ENCODE data around the gene VAV2. TPM values are rescaled to one million over a fixed set of nuclear protein-coding genes. Genes with fewer than 3 reads are reported as not detected.

VAV2 gene
- total RNA-seq, 1 donor from 2014 or later: 52.0 TPM

- peak; percentile 49 for DNase-seq (ENCODE audit: low read depth)
Measured at GRCh38 chr9:133782157-133783130, 209.7 kb downstream of the VAV2 start.

DNA sequence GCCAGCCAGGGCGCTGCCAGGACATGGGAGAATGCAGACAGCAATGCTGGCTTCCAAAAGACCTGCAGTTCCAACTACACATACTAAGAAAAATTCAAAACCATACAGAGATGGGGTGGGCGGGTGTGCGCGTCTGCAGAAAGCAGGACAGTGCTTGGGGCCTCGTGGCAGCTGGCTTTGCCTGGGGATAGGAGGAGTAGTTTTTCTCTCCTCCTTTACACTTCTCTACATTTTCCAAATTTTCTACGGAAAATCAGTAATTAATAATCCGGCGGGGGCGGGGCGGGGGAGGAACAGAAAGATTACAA lies 210.3 kb downstream of the VAV2 start:
- no peak for DNase-seq (ENCODE audit: low read depth)

DNA sequence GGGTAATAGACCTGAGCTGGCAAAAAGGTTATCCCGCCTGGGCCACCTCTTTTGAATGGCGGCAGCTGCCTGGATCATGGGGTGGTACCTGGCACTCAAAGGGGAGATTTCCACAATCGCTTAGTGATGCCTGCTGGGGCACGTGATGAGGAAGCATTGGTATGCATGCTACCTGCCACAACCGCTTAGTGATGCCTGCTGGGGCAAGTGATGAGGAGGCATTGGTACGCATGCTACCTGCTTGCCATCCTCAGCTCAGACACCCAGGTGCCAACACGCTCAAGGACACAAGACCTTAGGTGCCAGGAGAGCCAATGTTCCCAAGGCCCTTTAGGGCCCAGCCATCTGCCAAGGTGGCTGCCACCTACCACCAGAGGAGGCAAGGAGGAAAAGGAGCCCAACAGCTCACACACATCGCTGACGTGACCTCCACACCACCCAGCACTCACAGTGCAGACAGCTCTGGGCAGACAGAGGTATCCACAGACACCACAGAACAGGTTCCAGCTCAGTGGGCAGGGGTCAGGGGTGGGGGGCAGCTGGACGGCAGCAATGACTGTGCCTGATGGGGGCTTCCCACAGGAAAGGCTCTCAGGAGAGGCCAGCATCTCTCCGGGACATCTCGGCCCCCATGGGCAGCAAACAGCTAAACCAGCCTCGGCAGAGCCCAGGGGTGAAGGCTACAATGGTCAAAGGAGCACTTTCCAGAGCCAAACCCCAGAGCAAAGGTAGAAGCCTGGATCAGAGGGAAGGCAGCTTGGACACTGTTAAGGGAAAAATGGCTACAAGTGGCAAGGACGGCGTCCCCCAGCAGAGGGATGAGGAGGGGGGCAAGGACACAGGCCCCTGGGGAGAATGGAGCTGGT lies 210.9 kb downstream of the VAV2 start:
- DNase-seq (ENCODE audit: low read depth): no peak

GRCh38 chr9:133780404-133780945 lies 211.6 kb downstream of the VAV2 start:
- DNase-seq (ENCODE audit: low read depth): no peak

- DNase-seq (ENCODE audit: low read depth): no peak
Measured at GRCh38 chr9:133779516-133780403, 212.4 kb downstream of the VAV2 start.

DNA sequence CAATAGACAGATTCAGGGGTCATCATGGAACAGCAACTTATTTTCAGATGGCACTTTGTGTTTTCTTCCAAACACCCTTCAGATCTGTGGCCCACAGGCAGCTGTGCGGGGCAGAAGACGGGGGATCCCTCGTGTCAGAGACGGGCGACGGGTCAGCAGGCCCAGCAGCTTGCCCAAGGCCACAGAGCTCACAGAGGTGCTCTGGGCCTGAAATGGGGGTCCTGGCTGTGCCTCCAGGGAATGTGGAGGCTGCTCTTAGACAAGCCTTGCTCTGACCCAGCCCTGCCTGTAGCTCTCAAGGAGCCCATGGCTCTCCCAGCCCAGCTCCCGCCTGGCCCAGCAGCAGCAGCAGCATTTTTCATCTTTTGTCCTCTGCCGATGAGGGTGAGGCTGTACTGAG lies 213.0 kb downstream of the VAV2 start:
- no peak for DNase-seq (ENCODE audit: low read depth)

DNA sequence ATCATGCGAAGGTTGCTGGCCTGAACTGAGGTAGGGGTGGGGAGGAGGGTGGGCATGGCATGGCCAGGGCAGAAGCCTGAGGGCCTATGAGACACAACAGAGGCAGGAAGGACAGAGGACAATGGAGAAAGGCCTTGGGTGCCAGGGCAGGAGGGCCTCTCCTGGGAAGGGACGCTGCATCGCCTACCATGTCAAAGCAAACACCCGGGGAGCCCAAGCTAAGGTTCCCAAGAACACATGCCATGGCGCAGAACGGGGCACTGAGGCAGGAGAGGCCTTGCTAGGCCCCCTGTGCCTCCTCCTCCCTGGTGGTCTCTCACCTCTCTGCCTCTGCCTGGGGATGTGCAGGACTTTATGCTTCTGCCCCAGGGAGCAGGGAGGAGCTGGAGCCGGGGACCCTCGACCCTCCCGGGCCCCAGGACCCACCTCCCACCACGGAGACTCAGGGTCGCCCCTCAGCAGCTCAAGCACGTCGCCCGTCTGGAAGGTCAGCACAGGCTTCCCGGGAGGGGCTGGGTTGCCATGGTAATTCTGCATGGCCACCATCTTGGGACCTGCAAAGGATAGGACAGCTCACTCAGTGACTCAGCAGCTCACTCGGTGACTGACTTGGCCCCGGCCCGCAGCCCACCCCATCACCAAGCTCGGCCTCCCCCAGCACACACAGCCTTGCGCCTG lies 213.6 kb downstream of the VAV2 start:
- DNase-seq (ENCODE audit: low read depth): no peak

GRCh38 chr9:133777871-133778270 lies 214.3 kb downstream of the VAV2 start:
- DNase-seq (ENCODE audit: low read depth): no peak

- DNase-seq (ENCODE audit: low read depth): no peak
Measured at GRCh38 chr9:133777068-133777791, 214.9 kb downstream of the VAV2 start.

GRCh38 chr9:133775951-133776905 lies 215.9 kb downstream of the VAV2 start:
- DNase-seq (ENCODE audit: low read depth): no peak

GRCh38 chr9:133775291-133775690 lies 216.8 kb downstream of the VAV2 start:
- DNase-seq (ENCODE audit: low read depth): no peak

GRCh38 chr9:133774799-133775198 lies 217.3 kb downstream of the VAV2 start:
- no peak for DNase-seq (ENCODE audit: low read depth)

- no peak for DNase-seq (ENCODE audit: low read depth)
Measured at GRCh38 chr9:133773889-133774655, 218.1 kb downstream of the VAV2 start.

GRCh38 chr9:133772581-133772980 lies 219.5 kb downstream of the VAV2 start:
- no peak for DNase-seq (ENCODE audit: low read depth)

DNA sequence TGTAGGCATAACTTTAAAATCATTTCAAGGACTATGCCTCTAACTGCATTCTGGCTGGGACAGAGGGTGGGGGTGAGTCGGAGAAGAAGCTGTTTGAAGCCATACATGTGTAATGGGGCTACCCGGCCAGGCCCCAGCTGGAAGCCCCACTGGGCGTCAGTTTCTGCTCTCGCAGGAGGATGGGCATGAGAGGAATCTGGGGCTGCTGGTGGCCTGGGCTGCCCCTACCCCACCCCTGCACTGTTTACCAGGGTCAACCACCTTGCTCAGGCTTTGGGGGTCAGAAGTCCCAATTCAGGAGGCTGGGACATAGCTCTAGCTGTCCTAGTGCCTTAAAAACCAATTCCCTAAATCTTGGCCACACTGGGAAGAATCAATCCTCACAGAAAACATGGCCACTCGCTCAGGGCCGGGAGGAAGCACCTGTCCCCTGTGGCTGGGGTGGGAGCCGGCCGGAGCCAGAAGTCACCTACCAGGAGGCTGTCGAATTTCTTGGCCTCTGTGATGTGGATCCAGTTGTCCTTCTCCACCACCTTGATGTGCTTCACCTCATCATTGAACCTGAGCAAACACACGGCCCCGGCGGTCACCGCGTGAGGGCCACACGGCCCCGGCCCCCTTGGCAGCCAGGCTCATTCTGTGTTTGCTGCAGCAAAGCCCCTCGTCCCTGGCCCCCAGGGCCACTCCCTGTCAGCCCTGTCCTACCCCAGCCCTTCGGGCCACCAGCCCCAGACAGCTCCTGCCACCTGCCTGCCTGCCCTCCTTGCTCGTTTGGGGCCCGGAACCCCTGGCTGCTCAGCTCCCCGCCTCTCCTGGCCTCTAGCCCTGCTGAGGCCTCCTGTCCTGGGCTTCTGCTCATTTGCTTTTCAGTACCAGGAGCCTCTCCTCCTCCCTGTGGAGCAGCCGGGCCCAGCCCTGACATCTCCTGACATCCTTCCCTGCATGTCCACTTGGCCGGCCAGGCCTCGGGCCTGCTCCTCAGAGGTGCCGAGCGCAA lies 220.3 kb downstream of the VAV2 start:
- no peak for DNase-seq (ENCODE audit: low read depth)

DNA sequence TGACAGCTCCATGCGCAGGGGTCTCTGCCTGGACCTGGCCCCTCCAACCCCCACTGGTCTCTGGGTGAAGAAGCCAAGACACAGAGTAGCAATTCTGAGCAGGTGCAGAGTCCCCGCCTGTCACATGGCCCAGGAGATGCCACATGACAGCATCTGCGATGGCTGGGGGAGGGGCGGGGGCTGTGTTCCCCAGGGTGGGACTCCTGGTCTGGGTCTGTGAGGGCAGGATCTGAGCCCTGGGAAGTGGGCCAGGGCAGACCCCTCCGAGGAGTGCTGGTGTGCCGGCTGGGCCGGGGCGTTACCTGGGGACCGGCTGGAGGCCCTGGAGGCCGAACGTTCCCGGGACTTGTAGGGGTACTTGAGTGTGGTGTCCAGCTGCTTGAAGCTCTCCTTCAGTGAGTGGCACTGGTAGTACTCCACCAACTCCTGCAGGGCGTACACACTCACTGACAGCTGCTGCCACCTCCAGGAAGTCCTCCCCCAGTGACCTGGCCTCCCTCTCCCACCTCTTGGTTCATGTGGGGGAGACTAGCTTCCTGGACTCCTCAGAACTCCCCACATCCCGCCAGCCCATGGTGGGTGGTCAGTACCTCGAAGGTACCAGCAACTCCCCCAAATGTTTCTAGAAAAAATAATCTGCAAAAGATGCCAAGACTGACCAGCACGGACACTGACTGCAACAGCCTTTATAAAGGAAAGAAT lies 221.9 kb downstream of the VAV2 start:
- DNase-seq (ENCODE audit: low read depth): no peak
